Progenitor cell of endocrine pancreas (in vitro differentiated cells): ENCODE results near the gene SLC24A4. TPM values are rescaled to one million over a fixed set of nuclear protein-coding genes. Genes with fewer than 3 reads are reported as not detected.

Experiments used
- DNase-seq: peaks from one replicate; pipeline ENCODE4 v3.0.0; 2021; ENCODE audit warnings: low spot score; ENCODE audit not compliant: unreplicated experiment
- H3K27ac Mint-ChIP-seq: 2 replicates; pipeline ENCODE4 v1.8.0; 2021; ENCODE audit warnings: mild to moderate bottlenecking, moderate library complexity, mixed read lengths
- H3K27me3 Mint-ChIP-seq: 2 replicates; pipeline ENCODE4 v1.8.0; 2021; ENCODE audit warnings: mixed read lengths
- H3K36me3 Mint-ChIP-seq: 2 replicates; pipeline ENCODE4 v1.8.0; 2022; ENCODE audit warnings: mixed read lengths; ENCODE audit not compliant: insufficient read depth
- H3K4me1 Mint-ChIP-seq: 2 replicates; pipeline ENCODE4 v1.8.0; 2021; ENCODE audit warnings: low read depth, mixed read lengths
- H3K4me3 Mint-ChIP-seq: 2 replicates; pipeline ENCODE4 v1.8.0; 2021; ENCODE audit warnings: low read depth, mild to moderate bottlenecking, moderate library complexity, mixed read lengths
- H3K9me3 Mint-ChIP-seq: 2 replicates; pipeline ENCODE4 v1.8.0; 2021; ENCODE audit warnings: low read depth, mixed read lengths
- CTCF ChIP-seq: fragments of 200-600 bp; sonication (generic); IDR thresholded peaks from one replicate; pipeline ENCODE4 v1.5.0; 2021; ENCODE audit warnings: antibody characterized with exemption, mild to moderate bottlenecking; ENCODE audit not compliant: unreplicated experiment
- total RNA-seq: library from RNA; stranded (reverse); gene quantifications from 2 replicates; pipeline ENCODE4 v1.2.1, GENCODE V29; 2021

The SLC24A4 gene
- total RNA-seq, 1 donor from 2014 or later: not detected

GRCh38 chr14:92472860-92473259 is 149.9 kb downstream of the SLC24A4 start:
- DNase-seq: no peak
- peaks cover 8% of the 10 kb centered on the region for H3K27me3 Mint-ChIP-seq
- no peak overlapping the region for H3K27ac Mint-ChIP-seq

GRCh38 chr14:92473261-92473968 is 150.4 kb downstream of the SLC24A4 start:
- Mint-ChIP-seq H3K4me3 (no peak overlapping the region), H3K27me3 (peaks cover 8% of the 10 kb centered on the region), H3K4me1 (peaks cover 1% of the 10 kb centered on the region), H3K9me3 (no peaks in the 10 kb centered on the region), H3K36me3 (no peaks in the 10 kb centered on the region), H3K27ac (no peak overlapping the region)
- no peak for DNase-seq
- no peak for TF ChIP-seq CTCF

More at GRCh38 chr14:92472860-92473259, 149.9 kb downstream of the SLC24A4 start:
- no peaks in the 10 kb centered on the region for H3K36me3 Mint-ChIP-seq
- no peak overlapping the region for H3K4me3 Mint-ChIP-seq
- peaks cover 1% of the 10 kb centered on the region for H3K4me1 Mint-ChIP-seq
- H3K9me3 Mint-ChIP-seq: no peaks in the 10 kb centered on the region
- TF ChIP-seq CTCF: no peak

GRCh38 chr14:92473969-92474535 is 151.1 kb downstream of the SLC24A4 start:
- Mint-ChIP-seq H3K9me3 (peaks cover 5% of the 10 kb centered on the region), H3K27me3 (peaks cover 8% of the 10 kb centered on the region), H3K4me1 (peaks cover 1% of the 10 kb centered on the region), H3K36me3 (no peaks in the 10 kb centered on the region), H3K27ac (no peak overlapping the region), H3K4me3 (no peak overlapping the region)
- no peak for TF ChIP-seq CTCF
- no peak for DNase-seq

GRCh38 chr14:92475037-92475436 is 152.1 kb downstream of the SLC24A4 start:
- TF ChIP-seq CTCF: no peak
- peaks cover 8% of the 10 kb centered on the region for H3K27me3 Mint-ChIP-seq
- peaks cover 1% of the 10 kb centered on the region for H3K4me1 Mint-ChIP-seq
- peaks cover 10% of the 10 kb centered on the region for H3K9me3 Mint-ChIP-seq
- no peaks in the 10 kb centered on the region for H3K36me3 Mint-ChIP-seq
- DNase-seq: no peak
- no peak overlapping the region for H3K27ac Mint-ChIP-seq
- H3K4me3 Mint-ChIP-seq: no peak overlapping the region

GRCh38 chr14:92475451-92476187 is 152.7 kb downstream of the SLC24A4 start:
- no peaks in the 10 kb centered on the region for H3K36me3 Mint-ChIP-seq
- H3K9me3 Mint-ChIP-seq: peaks cover 10% of the 10 kb centered on the region
- peaks cover 1% of the 10 kb centered on the region for H3K4me1 Mint-ChIP-seq
- no peak overlapping the region for H3K4me3 Mint-ChIP-seq
- no peak for DNase-seq
- TF ChIP-seq CTCF: no peak
- no peak overlapping the region for H3K27ac Mint-ChIP-seq
- peaks cover 8% of the 10 kb centered on the region for H3K27me3 Mint-ChIP-seq
